Measurements from ENCODE around the gene SOAT2.

The SOAT2 gene

GRCh38 chr12:53062011-53062961, 41.0 kb upstream of the SOAT2 start:
- no peak overlapping the region for H3K27ac Mint-ChIP-seq
- H3K4me1 Mint-ChIP-seq (ENCODE audit: low read depth) = peaks cover 4% of the 10 kb centered on the region
- no peaks in the 10 kb centered on the region for H3K9me3 Mint-ChIP-seq
- H3K4me3 Mint-ChIP-seq = no peak overlapping the region
- no peaks in the 10 kb centered on the region for H3K27me3 Mint-ChIP-seq (ENCODE audit: low read depth)
- peaks cover 12% of the 10 kb centered on the region for H3K36me3 Mint-ChIP-seq (ENCODE audit: low read depth)

GRCh38 chr12:53062977-53063707, 40.1 kb upstream of the SOAT2 start:
- H3K4me1 Mint-ChIP-seq (ENCODE audit: low read depth) = peaks cover 4% of the 10 kb centered on the region
- peaks cover 12% of the 10 kb centered on the region for H3K36me3 Mint-ChIP-seq (ENCODE audit: low read depth)
- H3K9me3 Mint-ChIP-seq = no peaks in the 10 kb centered on the region
- no peak overlapping the region for H3K27ac Mint-ChIP-seq
- H3K27me3 Mint-ChIP-seq (ENCODE audit: low read depth) = no peaks in the 10 kb centered on the region
- no peak overlapping the region for H3K4me3 Mint-ChIP-seq

DNA sequence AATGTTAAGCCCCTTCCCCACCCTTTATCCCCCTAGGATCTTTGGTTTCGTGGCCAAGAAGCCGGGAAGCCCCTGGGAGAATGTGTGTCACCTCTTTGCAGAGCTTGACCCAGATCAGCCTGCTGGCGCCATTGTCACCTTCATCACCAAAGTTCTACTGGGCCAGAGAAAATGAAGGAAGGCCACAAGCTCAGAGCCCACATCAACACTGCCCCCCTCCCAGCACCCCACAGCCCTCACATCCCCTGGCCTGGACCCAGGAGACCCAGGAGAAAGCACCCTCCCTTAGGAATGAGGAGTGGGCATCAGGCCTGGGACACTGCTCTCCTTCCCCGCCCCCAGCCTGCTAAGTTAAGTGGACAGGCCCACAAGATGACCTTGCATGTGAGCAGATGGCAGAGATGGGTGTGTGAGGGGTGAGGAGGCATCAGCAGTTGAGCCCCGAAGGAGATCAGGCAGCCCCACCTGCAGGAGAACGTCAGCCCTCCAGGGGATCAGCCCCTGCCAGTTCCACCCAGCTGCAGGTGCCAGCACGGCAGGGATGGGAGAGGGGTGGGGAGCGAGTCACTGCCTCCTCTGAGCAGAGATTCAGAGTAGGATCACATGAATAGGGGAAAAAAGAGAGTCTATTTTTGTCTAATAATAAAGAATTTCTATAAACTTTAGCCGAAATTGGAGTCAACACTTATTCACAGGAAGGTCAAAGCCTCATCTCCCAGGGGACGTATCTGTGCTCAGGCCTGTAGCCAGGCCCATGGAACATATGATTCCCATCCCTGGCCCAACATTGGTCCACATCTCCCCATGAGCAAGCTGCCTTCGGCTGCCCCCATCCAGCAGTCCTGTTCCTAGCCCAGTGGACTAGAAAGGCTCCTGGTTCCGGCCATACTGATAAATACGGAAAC, 39.3 kb upstream of the SOAT2 start:
- Mint-ChIP-seq H3K27ac (no peak overlapping the region), H3K27me3 (ENCODE audit: low read depth) (no peaks in the 10 kb centered on the region), H3K4me1 (ENCODE audit: low read depth) (peaks cover 4% of the 10 kb centered on the region), H3K9me3 (no peaks in the 10 kb centered on the region), H3K4me3 (no peak overlapping the region), H3K36me3 (ENCODE audit: low read depth) (peaks cover 12% of the 10 kb centered on the region)

- no peaks in the 10 kb centered on the region for H3K27me3 Mint-ChIP-seq (ENCODE audit: low read depth)
- H3K4me3 Mint-ChIP-seq = no peak overlapping the region
- H3K4me1 Mint-ChIP-seq (ENCODE audit: low read depth) = peaks cover 4% of the 10 kb centered on the region
- H3K9me3 Mint-ChIP-seq = no peaks in the 10 kb centered on the region
- H3K27ac Mint-ChIP-seq = no peak overlapping the region
- peaks cover 12% of the 10 kb centered on the region for H3K36me3 Mint-ChIP-seq (ENCODE audit: low read depth)
These were observed 38.5 kb upstream of the SOAT2 start for GRCh38 chr12:53064613-53065436.

GRCh38 chr12:53065470-53065869, 37.8 kb upstream of the SOAT2 start:
- Mint-ChIP-seq H3K36me3 (ENCODE audit: low read depth) (peaks cover 12% of the 10 kb centered on the region), H3K27ac (no peak overlapping the region), H3K4me3 (no peak overlapping the region), H3K27me3 (ENCODE audit: low read depth) (no peaks in the 10 kb centered on the region), H3K4me1 (ENCODE audit: low read depth) (peaks cover 4% of the 10 kb centered on the region), H3K9me3 (no peaks in the 10 kb centered on the region)

DNA sequence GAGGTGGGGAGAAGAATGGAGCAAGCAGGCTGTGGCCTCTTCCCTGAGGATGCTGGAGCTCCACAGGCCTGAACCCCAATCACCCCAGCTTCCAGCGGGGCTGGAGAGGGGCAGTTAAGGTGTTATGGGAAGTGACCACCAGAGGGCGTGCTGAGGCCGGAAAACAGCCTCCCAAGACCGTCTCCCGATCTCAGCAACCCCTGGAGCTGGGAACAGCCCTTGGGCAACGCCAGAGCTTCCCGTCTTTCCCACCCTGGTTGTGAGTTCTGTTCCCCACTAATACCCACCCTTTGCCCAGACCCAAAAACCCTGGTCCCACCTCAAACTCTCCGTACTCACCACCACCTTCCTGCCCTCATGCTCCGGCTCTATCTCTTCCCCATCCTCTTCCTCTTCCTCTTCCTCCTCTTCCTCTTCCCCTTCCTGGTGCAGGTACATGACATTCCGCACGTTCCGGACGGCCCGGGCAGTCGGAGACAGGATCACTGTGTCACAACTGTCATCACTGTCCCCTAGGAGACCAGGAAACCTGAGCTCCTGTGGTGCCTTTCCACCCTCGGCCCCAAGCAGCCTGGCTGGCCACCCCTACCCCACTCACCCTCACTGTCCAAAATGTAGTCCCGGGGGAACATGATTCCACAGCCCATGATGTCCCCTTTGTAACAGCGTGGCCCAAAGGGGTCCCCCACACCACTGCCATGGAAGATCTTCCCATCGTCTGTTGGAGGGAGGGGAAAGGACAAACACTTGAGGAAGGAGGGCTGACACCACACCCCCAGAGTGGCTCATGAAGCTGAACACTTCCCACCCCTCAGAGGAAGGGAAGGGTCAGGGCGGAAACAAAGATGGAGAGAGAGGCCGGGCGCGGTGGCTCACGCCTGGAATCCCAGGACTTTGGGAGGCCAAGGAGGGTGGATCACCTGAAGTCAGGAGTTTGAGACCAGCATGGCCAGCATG, 37.0 kb upstream of the SOAT2 start:
- Mint-ChIP-seq H3K9me3 (no peaks in the 10 kb centered on the region), H3K4me3 (no peak overlapping the region), H3K27ac (peak overlapping the region; percentile 23), H3K27me3 (ENCODE audit: low read depth) (no peaks in the 10 kb centered on the region), H3K36me3 (ENCODE audit: low read depth) (peaks cover 15% of the 10 kb centered on the region), H3K4me1 (ENCODE audit: low read depth) (peaks cover 4% of the 10 kb centered on the region)

GRCh38 chr12:53067074-53067992, 36.0 kb upstream of the SOAT2 start:
- H3K27ac Mint-ChIP-seq = no peak overlapping the region
- no peaks in the 10 kb centered on the region for H3K27me3 Mint-ChIP-seq (ENCODE audit: low read depth)
- peaks cover 4% of the 10 kb centered on the region for H3K4me1 Mint-ChIP-seq (ENCODE audit: low read depth)
- H3K9me3 Mint-ChIP-seq = no peaks in the 10 kb centered on the region
- H3K36me3 Mint-ChIP-seq (ENCODE audit: low read depth) = peaks cover 21% of the 10 kb centered on the region
- no peak overlapping the region for H3K4me3 Mint-ChIP-seq

DNA sequence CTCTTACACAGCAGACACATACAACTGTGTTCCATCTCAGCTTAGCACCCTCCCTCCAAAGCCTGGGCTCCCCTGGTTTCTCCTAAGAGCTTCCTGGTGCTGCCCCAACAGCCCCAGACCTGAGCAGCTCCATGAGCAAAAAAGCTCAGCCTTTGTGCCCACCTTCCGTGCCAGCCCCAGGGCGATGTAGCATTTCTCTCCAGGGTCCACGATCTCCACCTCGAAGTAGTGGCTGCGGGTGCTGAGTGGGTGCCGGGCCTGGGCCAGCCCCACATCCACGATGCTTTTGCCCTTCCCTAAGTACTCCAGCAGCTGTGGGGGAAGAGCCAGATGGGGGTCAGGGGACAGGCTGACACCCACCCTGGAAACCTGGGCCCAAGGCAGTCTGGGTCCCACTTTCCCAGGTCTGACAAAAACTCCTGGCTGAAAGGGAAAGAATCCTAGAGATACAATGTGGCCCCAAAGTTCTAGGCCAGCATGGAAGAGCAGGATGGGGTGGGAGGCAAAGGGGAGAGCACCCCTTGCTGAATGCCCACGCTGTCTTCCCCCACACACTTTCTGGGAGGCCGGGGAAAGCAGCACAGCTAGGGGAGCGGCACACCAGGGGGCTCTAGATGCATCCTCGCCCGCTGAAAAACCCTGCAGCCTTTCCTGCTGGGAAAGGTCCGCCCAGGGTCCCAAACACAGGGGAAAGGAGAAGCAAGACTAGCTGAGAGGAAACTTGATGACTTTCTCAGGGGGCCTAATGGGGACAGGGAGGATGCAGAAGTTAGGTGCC, 35.1 kb upstream of the SOAT2 start:
- H3K27me3 Mint-ChIP-seq (ENCODE audit: low read depth) = no peaks in the 10 kb centered on the region
- peaks cover 28% of the 10 kb centered on the region for H3K36me3 Mint-ChIP-seq (ENCODE audit: low read depth)
- no peaks in the 10 kb centered on the region for H3K9me3 Mint-ChIP-seq
- peaks cover 4% of the 10 kb centered on the region for H3K4me1 Mint-ChIP-seq (ENCODE audit: low read depth)
- no peak overlapping the region for H3K4me3 Mint-ChIP-seq
- no peak overlapping the region for H3K27ac Mint-ChIP-seq

DNA sequence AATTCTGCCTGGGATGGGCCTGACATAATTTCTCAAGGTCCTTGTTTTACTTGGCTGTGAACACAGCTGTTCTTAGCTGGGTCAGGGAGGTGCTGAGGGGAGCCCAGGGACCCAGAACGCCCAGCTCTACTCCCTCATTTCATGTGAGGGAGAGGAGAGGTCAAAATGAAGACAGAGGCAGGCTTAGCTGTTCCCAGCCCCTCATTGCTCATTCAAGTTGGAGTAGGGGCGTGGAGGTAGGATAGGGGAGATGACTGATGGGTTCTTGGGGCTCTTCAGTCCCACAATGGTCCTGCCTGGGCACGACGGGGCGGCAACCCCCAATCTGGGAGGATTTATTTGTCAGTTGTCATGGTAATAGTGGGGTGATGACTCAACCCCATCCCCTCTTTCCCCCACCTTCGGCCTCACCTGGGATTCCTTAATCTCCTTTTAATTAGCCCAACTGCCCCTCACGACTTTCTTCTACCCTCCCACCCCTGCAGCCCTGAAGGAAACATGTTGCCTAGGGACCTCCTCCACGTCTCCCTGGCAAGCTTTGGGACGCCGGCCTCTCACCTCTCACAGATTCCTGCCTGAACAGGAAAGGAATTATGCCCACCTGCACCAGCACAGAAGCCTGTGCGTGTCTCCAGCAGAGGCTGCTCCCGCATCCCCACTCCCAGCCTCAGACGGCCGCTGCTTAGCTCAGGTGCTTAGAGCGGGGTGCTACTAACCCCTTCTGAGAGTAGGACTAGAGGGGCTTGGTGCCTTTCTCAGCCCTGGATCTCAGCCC, 34.3 kb upstream of the SOAT2 start:
- peaks cover 28% of the 10 kb centered on the region for H3K36me3 Mint-ChIP-seq (ENCODE audit: low read depth)
- peaks cover 4% of the 10 kb centered on the region for H3K4me1 Mint-ChIP-seq (ENCODE audit: low read depth)
- no peaks in the 10 kb centered on the region for H3K9me3 Mint-ChIP-seq
- no peak overlapping the region for H3K4me3 Mint-ChIP-seq
- no peak overlapping the region for H3K27ac Mint-ChIP-seq
- H3K27me3 Mint-ChIP-seq (ENCODE audit: low read depth) = no peaks in the 10 kb centered on the region

DNA sequence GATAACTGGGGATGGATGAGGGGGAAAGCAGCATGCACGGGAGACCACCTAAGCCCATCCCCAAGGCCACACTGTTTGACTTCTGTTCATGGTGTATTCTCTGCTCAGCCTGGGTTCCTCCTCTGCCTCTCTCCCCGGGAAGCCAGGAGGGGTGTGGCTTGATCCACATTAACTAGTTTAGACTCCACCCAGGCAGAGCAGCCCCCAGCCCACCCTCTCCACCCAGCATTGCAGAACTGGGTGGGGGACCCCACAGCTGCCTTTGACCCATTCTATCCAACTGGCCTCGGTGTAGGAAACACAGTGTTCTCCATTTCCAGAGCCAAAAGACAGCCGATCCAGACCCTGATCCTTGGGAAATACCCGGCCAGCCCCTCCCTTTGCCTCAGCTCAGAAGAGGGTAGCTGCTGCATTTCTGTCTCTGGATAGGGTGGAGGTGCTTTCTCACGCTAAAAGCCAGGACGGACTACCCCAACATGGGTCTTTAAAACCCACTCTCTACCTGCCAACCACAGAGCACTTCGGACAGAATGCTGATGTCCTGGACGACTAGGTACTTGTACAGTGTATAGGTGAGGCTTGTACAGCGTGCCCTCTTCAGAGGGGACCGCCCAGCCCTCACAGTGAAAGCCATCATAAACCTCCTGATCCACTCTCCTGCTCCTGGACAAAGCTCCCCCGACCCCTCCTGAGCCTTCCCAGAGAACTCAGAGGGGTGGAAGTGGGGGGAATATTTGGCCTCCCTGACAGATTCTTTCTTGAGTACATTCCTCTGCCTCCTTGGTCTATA, 33.5 kb upstream of the SOAT2 start:
- Mint-ChIP-seq H3K4me1 (ENCODE audit: low read depth) (peaks cover 4% of the 10 kb centered on the region), H3K9me3 (no peaks in the 10 kb centered on the region), H3K27ac (no peak overlapping the region), H3K27me3 (ENCODE audit: low read depth) (no peaks in the 10 kb centered on the region), H3K4me3 (no peak overlapping the region), H3K36me3 (ENCODE audit: low read depth) (peaks cover 32% of the 10 kb centered on the region)

Measured in T-helper 1 cell treated with Interleukin-12 subunit alpha and Interleukin-12 subunit beta and Interleukin-4 antibody, amounts not matched to agents 30 μg/mL and 1 μg/mL, for 36 hours (primary cell).